Measurements from ENCODE around the gene WDR90. TPM values are rescaled to one million over a fixed set of nuclear protein-coding genes. Genes with fewer than 3 reads are reported as not detected.

WDR90 gene
- total and polyA plus RNA-seq, 2 of the 13 experiments (the other 11 are each of a cell fraction or from before 2014, with no cell fraction given) = 14.9 to 28.9 TPM

DNA sequence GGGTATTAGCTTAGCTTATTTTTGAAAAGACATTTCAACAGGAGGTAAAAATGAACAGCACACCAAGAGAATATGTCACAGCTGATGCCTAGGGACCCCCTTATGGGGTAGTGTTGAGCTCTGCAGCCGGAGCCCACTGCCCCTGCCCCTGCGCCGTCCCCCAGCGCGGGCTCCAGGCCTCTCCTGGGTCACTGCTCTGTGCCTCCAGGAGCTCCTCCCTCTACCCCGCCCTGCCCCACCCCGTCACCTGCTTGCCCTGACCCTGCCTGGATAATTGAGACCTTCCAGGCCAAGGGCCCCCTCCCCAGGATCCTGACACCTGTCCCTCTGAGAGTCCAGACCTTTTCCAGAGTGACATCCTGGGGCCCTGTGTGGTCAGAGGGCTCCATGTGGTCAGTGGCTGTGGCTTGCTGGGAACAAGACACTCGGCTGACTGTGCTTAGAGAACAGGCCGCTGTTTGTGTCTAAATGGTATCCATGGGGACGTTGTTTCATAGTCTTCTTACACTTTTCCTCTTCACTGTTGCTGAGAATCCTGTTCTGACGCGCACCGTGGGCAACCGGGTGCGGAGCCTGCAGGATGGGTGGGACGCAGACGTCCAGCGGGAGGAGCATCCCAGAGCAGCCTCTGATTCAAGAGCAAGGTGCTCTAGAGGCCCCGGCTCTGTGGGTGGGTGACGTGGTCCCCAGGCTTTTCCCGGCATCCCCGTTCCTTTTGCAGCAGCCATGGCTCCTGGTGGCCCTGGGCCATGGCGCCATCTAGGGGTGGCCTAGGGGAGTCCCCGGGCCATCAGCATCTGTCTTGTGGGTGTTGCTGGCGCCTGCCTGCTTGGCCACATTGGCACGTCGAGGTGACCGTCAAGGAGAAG, 38.4 kb upstream of the WDR90 start (continued):
- TF ChIP-seq, protein P1, sequence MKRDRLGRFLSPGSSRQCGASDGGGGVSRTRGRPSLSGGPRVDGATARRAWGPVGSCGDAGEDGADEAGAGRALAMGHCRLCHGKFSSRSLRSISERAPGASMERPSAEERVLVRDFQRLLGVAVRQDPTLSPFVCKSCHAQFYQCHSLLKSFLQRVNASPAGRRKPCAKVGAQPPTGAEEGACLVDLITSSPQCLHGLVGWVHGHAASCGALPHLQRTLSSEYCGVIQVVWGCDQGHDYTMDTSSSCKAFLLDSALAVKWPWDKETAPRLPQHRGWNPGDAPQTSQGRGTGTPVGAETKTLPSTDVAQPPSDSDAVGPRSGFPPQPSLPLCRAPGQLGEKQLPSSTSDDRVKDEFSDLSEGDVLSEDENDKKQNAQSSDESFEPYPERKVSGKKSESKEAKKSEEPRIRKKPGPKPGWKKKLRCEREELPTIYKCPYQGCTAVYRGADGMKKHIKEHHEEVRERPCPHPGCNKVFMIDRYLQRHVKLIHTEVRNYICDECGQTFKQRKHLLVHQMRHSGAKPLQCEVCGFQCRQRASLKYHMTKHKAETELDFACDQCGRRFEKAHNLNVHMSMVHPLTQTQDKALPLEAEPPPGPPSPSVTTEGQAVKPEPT (CRISPR knock-in tag; IDR thresholded peaks at IDR 0.05; ENCODE audit: low read depth) = no peak
- no peak for TF ChIP-seq ZNF570 (CRISPR knock-in tag; IDR thresholded peaks at IDR 0.05; ENCODE audit: borderline replicate concordance)
- no peak for TF ChIP-seq ONECUT2 (CRISPR knock-in tag; IDR thresholded peaks at IDR 0.05)
- TF ChIP-seq SKI (IDR thresholded peaks at IDR 0.05; ENCODE audit: partially characterized antibody) = no peak
- no peak for TF ChIP-seq ELF1 (CRISPR knock-in tag; IDR thresholded peaks at IDR 0.05)
- TF ChIP-seq ZNF20 (CRISPR knock-in tag; IDR thresholded peaks at IDR 0.05) = no peak
- no peak for TF ChIP-seq ZNF572 (CRISPR knock-in tag; IDR thresholded peaks at IDR 0.05)
- no peak for TF ChIP-seq SIX4 (CRISPR knock-in tag; IDR thresholded peaks at IDR 0.05)
- no peak for TF ChIP-seq ZNF850 (CRISPR knock-in tag; conservative IDR thresholded peaks at IDR 0.05)
- no peak for TF ChIP-seq JDP2 (CRISPR knock-in tag; IDR thresholded peaks at IDR 0.05; ENCODE audit: borderline replicate concordance)
- no peak for TF ChIP-seq ZNF644 (CRISPR knock-in tag; IDR thresholded peaks at IDR 0.05; ENCODE audit: low read depth)
- no peak for TF ChIP-seq ZNF563 (CRISPR knock-in tag; IDR thresholded peaks at IDR 0.05)
- peak; percentile 69 for TF ChIP-seq ZBTB38 (CRISPR knock-in tag; IDR thresholded peaks at IDR 0.05)
- no peak for TF ChIP-seq HMGA1 (CRISPR knock-in tag; conservative IDR thresholded peaks at IDR 0.05)
- no peak for TF ChIP-seq ZNF704 (CRISPR knock-in tag; IDR thresholded peaks at IDR 0.05; ENCODE audit: borderline replicate concordance)
- no peak for TF ChIP-seq TAF15 (IDR thresholded peaks at IDR 0.05; ENCODE audit: low read depth, low read length, poor library complexity, severe bottlenecking)
- no peak for TF ChIP-seq IKZF4 (CRISPR knock-in tag; IDR thresholded peaks at IDR 0.05; ENCODE audit: borderline replicate concordance, low read depth, not compliant biosample characterization)
- TF ChIP-seq, protein P2, sequence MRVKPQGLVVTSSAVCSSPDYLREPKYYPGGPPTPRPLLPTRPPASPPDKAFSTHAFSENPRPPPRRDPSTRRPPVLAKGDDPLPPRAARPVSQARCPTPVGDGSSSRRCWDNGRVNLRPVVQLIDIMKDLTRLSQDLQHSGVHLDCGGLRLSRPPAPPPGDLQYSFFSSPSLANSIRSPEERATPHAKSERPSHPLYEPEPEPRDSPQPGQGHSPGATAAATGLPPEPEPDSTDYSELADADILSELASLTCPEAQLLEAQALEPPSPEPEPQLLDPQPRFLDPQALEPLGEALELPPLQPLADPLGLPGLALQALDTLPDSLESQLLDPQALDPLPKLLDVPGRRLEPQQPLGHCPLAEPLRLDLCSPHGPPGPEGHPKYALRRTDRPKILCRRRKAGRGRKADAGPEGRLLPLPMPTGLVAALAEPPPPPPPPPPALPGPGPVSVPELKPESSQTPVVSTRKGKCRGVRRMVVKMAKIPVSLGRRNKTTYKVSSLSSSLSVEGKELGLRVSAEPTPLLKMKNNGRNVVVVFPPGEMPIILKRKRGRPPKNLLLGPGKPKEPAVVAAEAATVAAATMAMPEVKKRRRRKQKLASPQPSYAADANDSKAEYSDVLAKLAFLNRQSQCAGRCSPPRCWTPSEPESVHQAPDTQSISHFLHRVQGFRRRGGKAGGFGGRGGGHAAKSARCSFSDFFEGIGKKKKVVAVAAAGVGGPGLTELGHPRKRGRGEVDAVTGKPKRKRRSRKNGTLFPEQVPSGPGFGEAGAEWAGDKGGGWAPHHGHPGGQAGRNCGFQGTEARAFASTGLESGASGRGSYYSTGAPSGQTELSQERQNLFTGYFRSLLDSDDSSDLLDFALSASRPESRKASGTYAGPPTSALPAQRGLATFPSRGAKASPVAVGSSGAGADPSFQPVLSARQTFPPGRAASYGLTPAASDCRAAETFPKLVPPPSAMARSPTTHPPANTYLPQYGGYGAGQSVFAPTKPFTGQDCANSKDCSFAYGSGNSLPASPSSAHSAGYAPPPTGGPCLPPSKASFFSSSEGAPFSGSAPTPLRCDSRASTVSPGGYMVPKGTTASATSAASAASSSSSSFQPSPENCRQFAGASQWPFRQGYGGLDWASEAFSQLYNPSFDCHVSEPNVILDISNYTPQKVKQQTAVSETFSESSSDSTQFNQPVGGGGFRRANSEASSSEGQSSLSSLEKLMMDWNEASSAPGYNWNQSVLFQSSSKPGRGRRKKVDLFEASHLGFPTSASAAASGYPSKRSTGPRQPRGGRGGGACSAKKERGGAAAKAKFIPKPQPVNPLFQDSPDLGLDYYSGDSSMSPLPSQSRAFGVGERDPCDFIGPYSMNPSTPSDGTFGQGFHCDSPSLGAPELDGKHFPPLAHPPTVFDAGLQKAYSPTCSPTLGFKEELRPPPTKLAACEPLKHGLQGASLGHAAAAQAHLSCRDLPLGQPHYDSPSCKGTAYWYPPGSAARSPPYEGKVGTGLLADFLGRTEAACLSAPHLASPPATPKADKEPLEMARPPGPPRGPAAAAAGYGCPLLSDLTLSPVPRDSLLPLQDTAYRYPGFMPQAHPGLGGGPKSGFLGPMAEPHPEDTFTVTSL (CRISPR knock-in tag; IDR thresholded peaks at IDR 0.05; ENCODE audit: borderline replicate concordance) = no peak
- TF ChIP-seq JARID2 (CRISPR knock-in tag; IDR thresholded peaks at IDR 0.05; ENCODE audit: insufficient replicate concordance) = no peak
- TF ChIP-seq, protein P3, sequence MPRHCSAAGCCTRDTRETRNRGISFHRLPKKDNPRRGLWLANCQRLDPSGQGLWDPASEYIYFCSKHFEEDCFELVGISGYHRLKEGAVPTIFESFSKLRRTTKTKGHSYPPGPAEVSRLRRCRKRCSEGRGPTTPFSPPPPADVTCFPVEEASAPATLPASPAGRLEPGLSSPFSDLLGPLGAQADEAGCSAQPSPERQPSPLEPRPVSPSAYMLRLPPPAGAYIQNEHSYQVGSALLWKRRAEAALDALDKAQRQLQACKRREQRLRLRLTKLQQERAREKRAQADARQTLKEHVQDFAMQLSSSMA (CRISPR knock-in tag; IDR thresholded peaks at IDR 0.05) = no peak
